Hindlimb muscle (tissue), 1 donor: Measurements from ENCODE around the gene FAM53B. TPM values are rescaled to one million over a fixed set of nuclear protein-coding genes. Genes with fewer than 3 reads are reported as not detected.
A peak's percentile ranks its signal among the peaks of the same experiment; 100 is the strongest.

Experiments used
- DNase-seq: peaks from one replicate; pipeline ENCODE4 v3.0.0-alpha.2; 2013
- polyA plus RNA-seq: library from polyadenylated mRNA; unstranded; fragments of 120-200 nt; gene quantifications from one replicate; pipeline ENCODE4 v1.2.1, GENCODE V29; 2013; ENCODE audit not compliant: insufficient read length

Gene FAM53B
- polyA plus RNA-seq, 1 donor: 27.8 TPM

DNA sequence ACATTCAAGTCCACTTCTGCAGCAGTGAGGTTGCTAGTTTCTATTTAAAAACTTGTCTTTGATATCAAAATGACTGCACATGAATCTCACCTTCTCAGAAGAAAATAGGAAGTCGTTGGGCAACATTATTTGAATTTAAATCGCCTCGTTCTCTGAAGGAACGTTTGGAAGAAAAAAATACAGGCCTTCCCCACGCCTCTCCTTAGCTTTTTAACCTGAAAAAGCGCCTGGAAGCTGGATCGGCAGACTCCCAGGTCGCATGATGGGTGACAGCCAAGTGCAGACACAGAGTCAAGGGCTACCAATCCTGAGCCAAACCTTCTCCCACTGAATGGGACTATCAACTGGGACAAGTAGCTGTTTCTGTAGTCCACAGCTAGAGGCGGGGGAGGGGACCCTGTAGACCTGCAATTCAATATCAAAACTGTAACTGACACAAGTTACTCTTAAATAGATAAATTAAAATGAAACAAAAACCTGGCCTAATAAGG is 2.2 kb downstream of the FAM53B start:
- no peak for DNase-seq

DNA sequence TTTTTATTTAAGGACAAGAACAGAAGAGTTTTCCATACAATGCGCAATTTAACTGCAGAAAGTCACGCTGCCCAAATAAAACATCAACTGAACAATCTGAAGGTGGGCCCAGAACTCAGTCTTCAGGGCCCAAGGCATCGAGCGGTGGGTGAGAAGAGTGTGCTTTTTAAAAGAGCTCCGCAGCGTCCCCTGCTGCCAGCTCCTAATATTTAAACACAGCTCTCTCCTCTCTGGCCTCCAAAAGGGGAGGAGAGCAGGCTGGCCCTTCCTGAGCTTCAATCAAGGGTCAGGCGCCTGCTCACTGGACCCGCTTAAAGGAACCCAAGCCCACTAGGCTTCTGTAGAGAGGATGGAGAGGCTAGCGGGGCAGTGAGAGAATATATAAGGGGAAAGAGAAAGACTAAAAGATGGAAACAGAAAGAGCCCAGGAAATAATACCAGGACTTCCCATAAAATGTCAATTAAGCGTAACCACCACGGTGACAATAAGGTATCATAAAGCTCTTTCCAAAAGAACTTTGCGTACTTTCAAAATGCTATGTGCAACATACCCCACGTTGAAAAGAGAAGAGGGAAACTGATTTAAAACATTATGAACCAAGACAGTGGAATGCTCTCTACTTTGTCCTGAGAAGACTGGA is 2.8 kb downstream of the FAM53B start:
- peak; percentile 91 for DNase-seq

DNA sequence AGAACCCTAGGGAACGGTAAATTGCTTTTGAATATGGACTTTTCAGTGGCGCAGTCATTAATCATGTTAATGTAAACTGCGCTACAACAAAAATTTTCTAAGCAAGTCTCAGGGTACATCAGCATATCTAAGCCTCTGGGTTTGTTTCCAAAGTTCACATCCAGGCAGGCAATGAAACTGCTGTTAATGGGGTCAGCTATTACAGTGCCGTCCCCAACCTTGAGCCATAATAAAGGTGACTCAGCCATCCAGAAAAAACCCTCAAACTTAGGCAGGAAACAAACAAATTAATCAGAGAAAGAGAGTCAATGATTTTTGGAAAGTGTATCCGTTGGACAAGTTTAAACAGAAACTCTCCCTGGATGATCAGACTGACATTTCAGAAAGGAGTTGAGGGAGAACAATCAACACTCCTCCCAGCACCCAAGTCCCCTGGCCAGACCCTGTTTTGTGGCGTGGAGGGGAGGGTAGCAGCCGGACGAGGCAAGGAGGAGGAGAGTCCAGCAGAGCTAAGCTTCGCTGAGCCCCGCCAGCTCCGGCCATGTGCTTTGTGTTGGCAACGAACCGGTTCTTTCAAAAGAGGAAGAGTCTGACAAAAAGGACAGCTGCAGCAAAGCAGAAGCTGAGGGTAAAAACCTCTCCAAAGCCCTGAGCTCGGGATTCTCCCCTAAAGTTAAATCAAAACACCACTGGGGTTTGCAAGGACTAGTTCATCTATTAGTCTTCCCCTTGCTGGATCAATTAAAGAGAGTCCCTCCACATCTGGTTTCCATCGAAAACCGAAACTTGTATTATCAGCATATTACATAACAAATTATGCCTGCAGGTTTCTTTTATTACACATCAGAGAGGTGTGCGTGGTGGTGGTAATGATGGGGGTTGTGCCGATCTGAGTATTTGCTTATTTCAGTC is 3.6 kb downstream of the FAM53B start:
- DNase-seq: peak; percentile 84

DNA sequence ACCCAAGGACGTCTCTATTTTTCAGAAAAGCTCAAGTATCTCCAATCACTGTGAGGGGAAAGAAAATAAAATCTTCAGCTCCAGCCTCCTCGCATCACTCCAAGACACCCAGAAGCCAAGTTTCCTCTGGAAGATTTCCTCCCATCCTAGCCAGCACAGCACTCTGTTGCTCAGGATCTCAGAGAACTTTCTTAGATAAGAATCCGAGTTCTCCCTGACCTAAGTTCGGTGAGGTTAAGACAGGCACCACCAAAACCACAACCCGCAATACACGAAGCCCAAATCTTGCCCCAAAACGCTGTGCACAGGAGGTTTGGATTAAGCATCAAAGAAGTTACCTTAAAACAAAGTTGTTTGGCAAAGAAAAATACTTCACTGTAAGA is 4.2 kb downstream of the FAM53B start:
- peak; percentile 85 for DNase-seq

DNA sequence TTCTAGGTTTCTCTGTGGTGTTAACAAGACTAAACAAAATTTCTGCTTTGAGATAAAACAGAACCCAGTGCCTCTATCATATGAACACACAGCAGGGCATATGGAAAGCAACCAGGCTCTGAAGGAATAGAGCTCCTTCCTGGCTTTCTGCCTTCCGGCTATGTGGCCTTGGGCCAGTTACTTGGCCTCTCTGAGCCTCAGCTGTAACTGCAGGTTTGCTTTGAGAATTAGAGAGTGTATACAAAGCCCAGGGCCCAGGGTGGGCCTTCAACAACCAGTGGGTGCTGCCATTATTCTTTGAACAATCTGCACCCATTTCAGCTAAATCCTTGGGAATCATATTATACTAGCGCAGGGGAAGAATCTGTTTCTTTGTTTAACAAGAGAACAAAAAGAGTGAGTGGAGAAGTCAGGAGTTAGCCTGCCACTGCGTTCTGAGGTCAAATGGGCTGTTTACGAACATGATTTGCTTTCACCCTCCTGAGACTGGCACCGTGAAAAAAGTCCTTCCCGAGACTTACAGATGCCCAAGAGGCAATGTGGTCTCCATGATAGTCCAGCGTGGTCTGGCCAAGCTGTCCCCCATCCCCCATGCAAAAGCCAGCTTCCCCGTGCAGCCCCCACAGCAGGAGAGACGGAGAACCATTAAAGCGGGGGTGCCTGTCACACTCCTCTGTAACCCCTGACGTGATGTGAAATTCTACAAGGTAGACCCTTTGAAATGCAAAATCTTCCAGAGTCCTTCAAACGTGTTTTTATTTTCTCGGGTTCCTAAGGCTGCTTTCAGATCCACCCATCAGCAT is 4.9 kb downstream of the FAM53B start:
- DNase-seq: no peak

DNA sequence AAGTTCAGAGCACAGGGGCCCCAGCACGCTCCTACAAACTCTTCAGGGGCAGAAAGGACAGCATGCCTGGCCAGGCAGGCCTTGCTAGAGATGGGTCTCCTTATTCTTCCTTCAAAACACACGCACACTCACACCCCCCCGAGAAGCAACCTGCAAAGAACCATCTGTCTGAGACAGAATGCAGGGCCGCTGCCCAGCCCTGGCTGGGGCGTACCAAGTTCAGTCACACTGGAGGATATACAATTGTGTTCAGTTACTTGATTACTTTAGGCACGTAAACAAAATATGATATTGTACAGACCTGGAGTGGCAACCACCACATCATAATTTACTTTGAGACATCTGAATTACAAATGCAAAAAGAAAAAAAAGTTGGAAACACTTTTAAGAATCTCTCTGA is 5.7 kb downstream of the FAM53B start:
- DNase-seq: no peak

DNA sequence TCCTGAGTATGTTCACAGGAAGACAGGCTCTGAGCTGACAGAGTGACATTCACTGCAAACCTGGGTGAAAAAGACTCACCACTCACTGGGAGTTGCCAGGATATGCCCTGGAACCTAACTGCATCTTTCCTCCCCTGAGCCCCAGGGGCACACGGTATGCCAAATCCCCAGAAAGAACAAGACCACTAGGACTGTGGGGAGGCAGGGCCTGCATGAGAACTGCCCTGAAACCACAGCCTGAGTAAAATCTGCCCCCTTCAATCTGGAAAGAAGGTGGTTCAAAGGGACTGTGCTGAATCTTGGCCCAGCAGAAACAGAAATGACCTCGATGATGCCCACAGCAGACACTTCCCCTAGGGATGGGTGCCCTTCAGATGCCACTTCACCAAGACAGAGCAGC is 6.5 kb downstream of the FAM53B start:
- no peak for DNase-seq

DNA sequence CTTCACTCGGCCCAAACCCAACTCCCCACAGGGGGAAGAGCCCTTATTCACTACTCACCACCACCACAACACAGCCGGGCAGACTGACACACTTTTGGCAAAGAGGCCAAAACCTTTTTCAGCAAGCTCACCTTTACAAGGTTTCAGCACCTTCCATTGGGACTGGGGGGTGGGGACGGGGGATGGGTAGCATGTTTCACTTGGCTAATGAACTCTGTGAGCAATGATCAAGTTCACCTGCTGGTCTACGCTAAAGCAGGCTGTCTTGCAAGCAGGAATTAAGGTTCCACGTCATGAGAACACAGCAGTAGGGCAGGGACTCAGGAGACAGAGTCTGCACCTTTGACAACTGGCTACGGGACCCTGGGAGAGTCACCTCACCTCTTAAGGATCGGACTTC is 7.0 kb downstream of the FAM53B start:
- DNase-seq: no peak

DNA sequence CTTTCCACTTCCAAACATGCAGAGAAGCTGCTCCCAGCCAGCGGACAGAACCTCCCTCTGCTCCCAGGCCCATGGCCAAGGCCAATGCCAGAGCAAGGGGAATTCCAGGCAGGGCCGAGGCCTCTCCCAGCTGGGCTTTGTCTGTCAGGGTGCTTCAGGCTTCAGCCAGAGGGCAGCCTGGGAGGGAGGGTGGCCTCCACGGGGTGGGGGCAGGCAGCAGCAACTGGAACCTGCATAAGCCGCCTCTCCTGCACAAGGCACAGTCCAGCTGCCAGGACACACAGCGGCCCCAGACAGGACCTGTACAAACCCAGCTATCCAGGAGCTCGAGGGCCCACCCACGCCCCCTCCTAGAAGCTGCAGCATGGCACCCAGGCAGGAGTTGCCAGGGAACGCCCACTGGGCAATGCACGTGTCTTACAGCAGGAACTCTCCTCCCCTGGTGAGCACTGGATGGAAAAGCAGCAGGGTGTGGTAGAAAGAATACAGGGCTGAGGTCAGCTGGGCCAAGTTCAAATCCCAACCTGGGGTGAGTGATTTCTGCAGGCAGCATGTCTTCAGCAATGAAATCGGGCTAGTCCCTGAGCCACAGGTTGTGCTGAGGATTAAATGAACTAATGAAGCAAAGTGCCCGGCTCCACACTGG is 7.6 kb downstream of the FAM53B start:
- DNase-seq: no peak

DNA sequence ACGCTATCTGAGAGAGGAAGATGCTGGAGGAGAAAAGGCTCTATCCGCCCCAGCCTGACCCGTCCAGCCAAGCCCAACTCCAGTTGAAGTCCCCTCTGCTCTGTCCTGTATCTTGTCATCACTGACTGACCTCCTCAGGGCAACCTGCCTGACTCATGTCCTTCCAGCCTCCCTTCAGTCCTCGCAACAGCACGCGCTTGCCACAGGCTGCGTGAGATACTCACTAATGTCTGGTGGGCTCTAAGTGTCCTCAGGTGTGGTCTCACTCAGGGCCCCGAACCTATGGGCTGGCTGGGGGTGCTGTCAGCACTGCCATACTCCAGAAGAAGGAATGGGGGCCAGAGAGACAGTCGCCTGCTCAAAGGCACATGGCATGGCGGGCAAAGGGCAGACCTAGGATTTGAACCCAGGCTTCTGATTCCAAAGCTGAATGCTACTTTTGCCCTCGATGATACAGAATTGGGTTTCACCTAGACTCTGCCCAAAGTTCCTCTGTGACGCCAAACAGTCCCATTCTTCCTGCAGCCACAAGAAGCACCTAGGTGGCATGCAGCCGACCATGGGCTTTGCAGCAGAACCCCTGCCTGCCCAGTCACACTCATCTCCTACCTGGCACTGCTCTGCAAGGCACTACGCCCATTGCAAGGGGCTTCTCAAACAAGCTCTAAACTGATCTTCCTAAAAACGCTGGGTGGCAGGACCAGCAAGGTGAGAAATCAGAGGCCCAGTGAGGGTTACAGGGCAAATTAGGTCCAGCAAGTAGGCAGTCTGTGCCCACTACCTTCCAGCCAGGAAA is 8.5 kb downstream of the FAM53B start:
- no peak for DNase-seq

DNA sequence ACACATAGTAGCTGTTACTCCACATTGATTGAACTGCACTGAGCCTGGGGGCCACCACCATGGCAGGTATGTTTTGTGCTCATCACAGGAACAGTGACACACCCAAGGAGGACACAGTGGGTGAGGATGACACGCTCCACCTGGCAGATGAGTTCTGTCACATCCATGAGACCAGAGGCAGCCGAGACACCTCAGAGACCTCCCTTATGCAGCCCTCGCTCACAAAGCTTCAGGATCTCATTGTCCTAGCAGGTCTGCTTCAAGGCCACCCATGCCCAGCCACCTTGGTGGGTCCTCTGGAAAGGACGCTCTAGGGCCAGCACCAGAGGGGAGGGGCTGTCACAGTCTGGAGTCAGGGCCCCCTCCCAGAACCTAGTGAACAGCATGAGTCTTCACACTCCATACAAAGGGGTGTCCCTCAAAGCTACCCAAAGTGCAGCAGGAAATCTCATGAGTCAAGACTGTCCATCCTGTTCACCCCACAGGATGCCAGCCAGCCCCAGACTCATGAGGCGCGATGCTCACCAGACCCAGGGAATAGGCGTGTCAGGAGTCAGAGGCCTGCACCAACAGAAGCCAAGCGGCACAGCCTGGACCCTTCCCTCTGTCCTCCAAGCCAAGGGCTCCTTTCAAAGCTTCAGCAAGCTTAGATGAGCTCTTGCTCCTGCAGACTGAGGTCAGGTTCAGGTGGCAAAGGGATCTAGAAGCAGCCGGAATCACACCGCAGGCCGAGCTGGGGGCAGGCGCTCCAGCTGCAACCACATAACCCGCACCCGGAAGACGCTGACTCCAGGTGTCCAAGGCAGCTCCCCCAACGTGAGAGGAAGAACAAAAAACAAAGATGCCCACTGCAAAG is 9.6 kb downstream of the FAM53B start:
- DNase-seq: no peak

DNA sequence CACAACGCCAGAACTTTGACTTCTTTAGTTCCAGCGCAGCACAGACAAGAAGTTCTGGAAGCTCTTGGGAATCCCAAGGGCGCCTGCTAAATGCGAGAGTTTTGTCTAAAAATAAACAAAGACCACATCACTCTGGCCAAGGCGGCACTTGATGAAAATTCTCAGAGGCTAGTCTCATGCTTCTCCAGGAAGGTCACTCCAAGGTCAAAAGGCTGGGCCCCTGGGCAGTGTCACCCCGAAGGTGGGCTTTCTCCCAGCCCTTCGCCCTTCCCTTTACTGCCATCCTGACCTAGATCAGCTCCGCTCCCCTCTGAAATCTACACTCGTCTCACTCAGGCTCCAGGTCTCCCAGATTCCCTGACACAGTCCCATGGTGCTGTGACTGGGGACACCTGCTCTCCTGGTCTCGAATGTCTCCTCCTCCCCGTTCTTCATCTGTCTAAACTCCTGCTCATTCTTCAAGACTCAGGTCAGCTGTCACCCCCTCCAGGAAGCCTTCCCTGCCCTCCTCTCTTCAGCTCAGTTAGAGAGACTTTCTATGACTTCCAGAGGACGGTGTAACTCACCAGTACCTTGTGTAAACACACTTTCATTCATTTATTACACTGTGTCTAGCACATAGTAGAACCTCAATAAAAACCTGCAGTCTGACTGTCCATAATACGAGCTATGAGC is 10.5 kb downstream of the FAM53B start:
- no peak for DNase-seq

DNA sequence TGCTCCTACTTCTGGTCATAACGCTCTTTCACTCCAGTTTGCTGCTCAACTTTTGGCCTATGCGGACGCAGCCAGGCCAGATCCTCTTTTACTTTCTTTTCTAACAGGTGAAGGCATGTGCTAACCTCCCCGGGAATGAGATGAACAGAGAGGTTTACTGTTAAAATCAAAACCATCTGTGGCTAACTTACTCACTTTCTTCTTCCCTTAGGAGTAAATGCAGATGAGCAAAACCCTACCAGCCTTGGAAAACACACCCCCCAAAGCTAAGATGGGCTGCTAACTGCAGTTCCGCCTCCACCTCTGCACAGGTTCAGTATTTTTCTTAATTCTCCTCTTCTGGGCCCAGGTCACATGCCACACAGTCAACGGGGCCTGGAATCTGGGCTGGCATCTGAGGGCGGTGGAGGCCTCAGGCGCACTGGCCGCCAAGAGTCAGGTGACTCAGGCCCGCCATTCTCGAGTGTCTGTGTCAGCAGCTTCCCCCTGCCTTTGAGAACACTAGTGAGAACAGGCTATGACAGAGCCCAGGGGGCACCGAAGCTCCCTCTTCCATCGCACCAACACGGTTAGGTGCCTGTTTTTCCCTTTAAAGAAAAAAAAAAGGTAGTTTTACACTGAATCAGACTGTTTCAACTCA is 11.1 kb downstream of the FAM53B start:
- no peak for DNase-seq

DNA sequence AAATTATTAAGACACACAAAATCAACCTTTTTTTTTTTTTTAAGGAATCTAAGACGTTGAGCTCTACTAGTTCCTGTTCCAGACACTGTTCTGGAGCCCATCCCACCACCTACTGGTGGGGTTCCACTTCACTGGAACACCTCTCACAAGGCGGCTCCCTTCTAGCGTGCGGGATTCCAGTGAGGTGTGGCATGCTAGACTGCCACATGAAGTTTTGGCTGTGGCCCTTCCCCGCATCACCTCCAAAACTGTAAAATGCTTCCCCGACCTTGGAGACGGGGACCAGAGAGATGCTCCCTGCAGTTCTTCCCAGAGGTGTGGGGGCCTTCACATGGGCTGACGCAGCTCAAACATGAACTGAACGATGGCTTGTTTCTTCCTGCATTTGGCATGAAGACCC is 12.6 kb downstream of the FAM53B start:
- DNase-seq: no peak

DNA sequence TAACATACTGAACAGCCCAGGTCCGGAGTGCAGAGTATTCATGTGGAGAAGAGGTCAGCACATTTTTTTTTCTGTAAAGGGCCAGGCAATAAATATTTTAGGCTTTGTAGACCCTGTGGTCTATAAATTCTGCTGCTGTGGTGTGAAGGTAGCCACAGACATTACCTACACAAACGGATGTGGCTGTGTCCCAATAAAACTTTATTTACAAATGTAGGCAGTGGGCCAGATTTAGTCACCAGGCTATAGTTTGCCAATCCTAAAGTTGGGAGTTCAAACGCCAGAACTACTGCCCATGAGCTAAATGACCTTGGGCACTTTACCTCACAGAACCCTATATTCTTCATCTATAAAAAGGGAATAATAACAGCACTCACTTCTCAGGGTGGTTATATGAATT is 13.4 kb downstream of the FAM53B start:
- DNase-seq: no peak

DNA sequence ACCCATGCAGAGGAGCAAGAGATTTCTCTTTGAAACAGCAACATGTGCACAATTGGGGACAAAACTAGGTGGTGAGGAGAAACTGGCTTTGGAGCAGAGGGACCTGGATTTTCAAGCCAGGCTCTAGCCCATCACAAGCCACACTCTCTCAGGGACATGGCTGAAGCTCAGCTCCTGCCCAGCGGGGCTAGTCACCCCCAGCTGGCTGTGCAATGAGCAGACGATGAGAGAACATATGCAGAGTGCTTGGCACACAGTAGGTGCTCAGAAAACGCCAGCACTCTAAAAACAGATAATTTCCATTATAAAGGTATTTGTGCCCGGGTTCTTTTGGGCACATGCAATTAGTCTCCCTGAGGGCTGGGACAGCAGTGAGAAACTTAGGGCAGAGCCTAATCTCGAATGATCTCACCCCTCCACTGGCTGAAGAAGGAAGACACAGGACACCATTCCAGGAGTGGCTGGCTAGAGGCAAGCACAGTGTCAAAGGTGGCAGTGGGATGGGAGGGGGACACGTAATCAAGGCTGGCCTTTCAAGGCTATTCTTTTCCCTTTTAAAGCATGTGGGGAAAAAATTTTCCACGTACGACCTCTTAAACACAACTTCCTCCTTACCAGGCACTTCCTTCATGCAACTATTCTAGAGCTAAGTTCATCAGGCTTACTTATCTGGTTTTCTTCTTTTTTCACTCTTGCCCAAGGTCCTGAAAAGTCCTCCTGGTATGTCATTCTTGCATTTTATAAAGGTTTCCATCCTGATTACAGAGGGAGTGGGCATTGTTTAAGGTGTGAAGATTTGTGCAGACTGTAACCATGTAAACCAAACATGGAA is 15.1 kb downstream of the FAM53B start:
- no peak for DNase-seq

DNA sequence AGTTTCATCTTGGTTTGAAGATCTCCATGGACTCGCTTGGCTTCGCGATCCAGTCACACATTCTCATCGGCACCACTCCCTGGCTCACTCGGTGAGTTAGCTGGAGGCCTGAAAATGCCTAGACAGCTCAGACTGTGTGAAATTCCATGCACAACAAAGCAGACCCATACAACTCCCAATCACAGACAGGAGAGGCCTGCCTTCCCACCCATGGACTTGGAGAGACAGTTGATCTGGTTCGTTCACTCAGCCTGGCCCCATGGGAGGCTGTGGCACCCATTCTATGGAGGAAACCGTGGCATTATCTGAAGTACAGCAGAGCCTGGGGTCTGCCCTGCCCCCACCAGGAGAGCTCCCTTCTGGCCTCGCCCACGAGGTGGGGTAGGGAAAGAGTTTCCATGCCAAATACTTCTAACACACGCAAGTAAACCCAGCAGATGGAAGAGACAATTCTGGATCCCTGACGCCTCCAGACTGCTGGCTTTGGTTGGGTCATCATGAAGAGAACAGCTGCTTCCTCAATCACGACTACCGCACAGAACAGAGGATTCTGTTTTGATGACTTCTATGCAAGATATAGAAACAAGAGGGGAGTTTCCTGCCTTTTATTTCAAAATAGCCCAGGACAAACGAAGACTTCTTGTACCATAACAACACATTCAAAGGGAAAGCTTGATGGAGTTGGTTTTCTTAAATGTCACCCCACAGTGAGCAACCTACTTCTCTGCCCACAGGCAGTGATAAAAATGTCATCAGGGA is 15.9 kb downstream of the FAM53B start:
- peak; percentile 65 for DNase-seq
